IPS-NIHi11 (cell line): Measurements from ENCODE around the gene ADARB2.
"Not testable (repeated sequence)": the region's sequence is repeated elsewhere in the genome, so short reads cannot be mapped to it uniquely, and the experiment has no call there.

ENCODE experiments used
- DNase-seq: peaks from one replicate; pipeline ENCODE4 v3.0.0; 2012; ENCODE audit warnings: mixed read lengths, low spot score

The ADARB2 gene

DNA sequence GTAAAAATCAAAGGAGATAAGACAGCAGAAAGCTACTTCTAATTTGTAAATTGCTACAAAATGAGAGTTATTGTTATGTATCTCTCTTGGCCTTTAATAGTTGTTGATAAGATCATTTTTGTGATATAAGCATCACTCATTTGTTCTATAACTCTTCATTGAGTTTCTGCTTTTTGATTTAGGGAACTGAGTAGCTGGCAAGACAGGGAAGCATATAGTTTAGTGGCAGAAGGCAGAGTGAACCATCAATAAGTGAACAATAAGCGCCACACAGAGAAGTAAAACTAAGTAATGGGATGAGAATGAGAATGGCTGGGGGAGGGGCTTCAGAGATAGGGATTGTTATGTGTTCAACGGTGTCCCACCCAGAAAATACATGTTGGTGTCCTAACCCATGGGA is 245.4 kb downstream of the ADARB2 start:
- no peak for DNase-seq

DNA sequence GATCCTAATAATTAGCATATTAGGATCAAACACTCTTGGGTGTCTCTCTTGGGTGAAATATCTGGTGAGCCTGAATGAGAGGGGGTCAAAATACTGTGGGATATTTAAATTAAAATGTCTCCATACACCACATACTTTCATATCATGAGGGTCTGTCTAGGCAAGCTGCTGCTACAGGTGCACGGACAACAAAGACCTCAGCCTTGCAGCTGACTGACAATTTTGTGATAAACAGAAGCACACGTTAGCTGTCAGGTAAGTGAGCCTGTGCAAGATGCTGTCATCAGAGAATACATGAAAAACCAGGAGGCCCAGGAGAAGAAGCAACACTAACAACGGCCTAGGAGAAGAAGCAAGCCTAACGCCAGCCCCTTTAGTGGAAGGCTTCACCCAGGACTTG is 247.5 kb downstream of the ADARB2 start:
- no peak for DNase-seq

DNA sequence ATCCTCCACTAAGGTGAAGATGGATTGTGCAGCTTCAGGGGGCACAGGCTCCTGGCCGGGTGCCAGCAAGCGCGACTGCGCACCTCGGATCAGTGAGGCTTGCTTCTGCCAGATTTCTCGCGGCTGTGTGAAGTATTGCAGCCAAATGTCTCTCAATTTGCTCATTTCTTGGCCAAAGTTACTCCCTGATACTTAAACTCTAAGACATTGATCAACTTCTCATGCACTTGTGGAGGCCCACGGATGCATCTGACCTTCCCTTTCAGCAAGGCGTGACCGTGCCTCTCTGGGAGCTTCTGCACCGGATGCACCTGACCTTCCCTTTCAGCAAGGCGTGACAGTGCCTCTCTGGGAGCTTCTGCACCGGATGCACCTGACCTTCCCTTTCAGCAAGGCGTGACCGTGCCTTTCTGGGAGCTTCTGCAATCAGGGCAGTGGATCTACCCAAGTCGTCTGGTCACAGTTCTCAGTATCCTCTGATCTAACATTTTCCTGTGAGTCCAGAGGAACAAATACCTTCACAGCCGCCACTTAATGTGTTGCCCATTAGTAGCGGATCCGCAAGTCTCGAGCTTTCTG is 248.3 kb downstream of the ADARB2 start:
- no peak for DNase-seq

DNA sequence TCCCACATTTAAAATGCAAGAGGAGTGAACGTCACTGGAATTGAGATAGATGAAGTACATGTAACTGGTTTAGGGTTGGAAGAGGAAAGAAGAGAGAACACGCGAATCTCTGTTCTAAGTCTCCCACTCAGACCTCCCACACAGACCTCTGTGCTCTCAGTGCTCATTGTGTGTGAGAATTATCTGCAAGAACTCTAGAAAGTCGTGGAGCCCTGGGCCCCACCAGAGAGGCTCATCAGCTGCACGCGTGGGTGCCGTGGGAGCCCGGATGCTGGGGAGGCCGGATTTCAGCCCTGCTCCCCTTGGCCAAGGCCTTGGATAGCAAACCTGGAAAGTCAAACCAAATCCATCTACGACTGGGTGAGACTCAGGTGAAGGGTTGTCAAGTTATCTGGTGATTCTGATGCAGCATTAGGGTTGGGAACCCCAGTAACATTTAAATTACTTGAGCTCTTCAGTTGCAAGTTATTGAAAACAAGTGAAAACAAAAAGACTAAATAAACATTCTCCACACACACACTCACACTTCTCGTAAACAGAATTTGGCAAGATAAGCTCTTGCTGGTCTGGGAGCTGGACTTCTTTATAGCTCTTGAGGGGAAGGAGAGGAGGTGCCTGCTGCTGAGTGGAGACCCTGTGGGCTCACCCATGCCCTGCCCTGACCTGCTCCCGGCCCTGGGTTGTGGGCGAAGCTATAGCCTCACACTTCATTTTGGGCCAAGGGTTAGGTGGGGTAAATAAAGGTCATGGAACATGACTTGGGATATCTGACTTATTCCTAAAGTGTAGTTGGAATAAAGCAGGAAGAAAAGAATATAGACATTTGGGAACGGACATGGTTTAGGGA is 250.3 kb downstream of the ADARB2 start:
- no peak for DNase-seq

DNA sequence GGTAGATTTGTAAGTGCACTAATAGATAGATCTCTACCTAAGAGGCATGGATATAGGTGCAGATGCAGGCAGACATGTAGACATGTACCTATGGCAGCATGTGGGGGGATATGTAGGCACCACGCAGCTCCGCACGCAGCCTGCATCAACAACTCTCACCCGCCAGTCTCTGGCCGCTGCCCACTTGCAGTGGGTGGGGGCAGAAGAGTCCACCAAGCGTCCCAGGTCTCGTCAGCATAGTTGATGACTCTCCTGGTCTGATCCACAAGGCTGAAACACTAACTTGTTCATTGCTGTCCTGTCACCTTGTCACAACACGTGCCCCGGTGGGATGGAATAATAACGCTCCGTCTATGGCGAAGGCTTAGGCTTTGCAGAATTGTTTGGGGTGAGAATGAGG is 252.0 kb downstream of the ADARB2 start:
- DNase-seq = no peak

DNA sequence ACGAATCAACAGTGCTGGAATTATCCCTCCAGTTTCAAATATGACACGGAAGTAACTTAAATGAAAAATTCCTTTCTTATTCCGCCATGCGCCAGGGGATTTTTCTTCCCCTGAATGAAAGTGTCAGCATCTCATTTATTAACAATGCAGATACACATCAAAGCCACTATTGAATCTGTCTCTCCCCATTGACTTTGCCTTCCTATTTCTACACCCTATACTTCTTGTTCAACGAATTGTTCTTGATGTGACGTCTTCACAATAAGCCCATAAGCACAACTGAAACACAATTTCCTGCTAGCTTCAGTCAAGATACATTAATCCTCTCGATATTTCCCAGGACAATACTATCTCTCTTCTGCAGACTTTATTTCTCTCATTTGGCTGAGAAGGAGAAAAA is 253.5 kb downstream of the ADARB2 start:
- no peak for DNase-seq

DNA sequence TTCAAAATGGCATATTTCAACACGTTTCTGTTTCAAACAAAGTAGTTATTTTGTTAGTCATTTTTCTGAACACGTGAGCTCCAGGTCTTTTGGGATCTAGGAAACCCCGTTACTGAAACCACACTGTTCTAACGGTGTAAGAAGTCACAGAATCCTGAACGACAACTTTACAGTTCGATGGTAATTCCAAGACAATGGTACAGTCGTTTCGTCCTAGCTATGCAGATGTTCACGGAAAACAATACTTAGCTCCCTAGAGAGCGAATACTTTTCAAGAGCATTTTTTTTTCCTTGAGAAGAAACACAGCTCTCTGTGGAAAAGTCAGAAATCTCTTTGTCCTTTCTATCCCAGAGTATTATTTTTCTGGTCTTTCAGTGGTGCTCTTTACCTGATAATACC is 254.1 kb downstream of the ADARB2 start:
- no peak for DNase-seq

DNA sequence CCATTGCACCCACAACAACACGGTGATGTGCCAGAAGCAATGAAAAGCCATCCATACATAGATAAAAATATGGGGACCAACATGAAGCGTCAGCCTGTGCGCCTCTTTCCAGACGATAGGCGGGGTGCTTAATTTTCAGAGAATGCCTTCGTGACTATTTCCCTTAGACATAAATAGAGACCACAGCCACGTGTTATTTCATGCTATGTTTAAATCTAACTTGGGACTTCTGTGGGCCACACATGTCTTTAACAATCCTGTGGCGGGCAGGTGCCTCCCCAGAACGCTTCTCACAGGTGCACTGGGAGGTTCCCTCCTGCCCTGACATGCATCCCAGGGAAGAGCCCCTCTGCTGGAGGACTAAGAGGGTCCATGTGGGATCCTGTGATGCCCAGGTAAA is 259.7 kb downstream of the ADARB2 start:
- no peak for DNase-seq

DNA sequence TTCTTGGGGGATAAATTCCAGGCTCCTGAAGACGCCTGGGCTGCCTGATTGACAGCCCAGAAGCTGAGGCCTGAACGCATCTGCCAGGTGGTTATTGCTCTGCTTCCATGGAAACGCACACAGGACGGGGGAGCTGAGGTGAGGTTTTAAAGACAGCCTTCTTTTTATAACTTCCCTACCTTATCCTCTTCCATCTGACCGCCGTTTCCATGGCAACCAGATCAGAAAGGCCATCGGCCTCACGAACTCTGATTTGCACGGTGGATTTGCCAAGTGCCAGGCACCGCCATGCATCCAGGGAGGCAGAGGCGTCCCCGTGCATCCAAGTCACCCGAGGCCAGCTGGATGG is 260.9 kb downstream of the ADARB2 start:
- DNase-seq = no peak

DNA sequence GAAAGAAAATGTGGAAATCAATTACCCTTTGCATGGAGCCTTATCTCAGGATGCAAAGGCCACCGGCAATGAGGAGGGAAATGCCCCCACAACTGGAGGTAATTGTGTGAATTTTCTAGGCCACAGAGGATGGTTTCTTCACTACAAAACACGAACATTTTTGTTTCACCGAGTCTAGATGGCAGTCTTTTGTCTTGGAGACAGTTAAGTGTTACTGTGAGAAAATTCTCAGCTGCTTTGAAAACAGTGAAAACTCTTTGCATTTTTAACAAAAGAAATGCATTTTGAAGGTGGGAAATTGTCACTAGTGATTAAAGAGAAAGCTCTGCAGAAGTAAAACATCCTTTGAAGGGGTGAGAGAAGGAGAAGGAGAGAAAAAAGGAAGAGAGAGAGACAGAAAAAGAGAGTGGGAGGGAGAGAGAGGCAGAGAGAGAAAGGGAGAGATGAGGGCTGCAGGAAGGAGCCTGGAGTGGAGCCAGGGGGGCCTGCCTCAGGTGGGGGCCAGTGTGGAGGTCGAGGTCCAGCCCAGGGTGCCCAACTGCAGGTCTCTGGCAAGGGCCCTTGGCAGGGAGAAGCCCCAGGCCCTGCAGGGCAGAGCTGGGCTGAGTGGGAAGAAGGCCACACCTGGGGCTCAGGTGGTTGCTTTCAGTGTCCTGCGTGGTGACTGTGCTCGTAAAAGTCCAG is 261.4 kb downstream of the ADARB2 start:
- no peak for DNase-seq

DNA sequence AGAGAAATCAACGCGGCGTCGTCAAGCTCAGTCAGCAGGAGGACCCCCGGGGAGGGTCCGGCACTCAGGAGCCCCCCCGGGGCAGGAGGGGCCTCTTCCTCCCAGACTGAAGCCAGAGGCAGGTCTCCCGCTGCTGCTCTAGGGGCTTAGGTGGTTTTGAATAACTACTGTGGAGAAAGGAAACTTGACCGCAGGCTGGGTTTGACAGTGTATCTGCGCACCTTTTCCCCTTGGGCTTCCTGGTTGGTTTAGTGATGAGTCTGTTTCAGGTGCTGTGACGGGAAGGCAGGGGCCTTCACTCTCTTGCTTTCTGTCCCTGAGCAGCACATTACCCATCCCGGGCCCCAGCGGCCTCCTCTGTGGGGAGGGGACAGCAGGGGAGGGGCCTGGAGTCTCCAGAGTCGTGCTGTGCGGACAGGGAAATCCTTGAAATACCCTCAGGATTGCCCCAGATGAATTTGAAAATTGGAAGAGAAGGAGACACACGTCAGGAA is 262.2 kb downstream of the ADARB2 start:
- no peak for DNase-seq

DNA sequence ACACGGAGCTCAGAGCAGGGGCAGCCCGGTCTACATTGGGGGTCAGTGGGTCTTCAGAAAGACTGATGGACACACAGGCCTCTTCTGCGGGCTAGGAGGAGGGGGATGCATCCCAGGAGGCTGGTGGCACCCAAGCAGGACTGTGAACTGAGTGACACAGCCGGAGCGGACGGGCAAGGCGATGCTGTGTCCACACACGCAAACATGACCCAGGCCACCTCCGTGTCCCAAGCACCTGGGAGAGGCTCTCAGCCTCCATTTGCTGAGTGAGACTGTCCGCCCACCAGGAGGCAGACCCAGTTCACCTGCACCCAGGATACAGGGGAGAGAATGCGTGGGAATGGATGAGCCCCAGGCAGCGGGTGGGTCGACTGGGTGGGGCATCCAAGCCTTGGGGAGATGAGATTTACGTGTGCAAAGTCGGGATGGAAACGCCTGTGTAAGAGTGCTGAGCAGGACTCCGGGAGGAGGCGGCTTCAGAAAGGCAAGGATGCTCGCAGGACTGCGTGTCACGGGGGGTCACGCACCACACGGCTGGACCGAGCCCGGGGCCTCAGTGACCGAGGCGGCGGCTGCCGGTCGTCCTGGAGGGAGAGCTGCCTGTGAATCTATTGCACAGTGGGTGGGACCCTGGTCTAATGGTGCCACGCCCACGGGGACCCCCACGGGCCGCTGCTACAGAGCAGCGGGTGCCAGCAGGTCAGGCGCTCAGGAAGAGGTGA is 262.8 kb downstream of the ADARB2 start:
- DNase-seq = no peak

DNA sequence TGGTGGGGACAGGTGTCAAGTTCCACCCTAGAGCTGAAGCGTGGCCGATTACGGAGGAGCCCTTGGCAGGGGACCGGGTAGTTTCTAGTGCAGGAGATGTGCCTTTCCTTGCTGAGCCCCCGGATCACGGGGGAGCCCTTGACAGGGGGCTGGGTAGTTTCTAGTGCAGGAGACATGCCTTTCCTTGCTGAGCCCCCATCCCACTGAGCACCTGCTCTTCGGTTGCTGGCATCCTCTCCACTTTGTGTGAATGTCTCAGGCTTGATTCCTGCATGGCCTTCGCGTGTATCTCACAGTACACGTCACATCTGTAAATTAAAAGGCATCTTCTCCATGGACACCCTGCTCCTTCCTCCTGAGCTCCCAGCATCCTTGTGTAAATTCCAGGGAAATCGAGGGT is 263.5 kb downstream of the ADARB2 start:
- no peak for DNase-seq

DNA sequence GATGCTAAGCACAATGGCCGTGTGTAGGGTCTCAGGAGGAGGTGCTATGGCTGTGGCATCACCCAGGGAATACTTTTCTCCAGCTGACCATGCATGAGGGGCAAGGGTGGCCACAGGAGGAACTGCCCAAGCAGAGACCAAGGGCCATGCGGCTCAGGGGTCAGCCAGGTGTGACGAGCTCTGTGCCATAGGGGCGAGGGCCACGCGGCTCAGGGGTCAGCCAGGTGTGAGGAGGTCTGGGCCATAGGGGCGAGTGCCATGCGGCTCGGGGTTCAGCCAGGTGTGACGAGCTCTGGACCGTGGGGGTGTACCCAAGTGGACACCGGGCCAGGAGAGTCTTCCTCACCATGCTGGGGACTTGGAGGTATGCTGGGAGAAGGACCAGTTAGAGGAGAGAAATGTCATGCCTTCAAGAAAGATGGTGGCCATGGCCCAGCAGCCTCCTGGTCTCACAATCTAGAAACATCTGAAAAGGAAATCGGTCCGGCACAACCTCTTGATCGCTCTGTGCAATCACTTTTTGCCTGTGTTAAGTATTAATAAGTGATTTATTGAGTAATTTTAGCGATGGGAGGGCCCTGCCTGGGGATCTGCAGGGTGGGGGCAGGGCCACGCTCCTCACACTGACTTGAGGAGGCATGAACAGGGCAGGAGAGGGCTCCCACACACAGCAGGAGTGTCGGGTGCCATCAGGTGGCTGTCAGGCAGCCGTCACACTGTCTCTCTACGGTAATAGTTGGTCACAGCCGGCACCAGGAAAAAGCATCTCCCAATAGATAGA is 265.0 kb downstream of the ADARB2 start:
- no peak for DNase-seq

DNA sequence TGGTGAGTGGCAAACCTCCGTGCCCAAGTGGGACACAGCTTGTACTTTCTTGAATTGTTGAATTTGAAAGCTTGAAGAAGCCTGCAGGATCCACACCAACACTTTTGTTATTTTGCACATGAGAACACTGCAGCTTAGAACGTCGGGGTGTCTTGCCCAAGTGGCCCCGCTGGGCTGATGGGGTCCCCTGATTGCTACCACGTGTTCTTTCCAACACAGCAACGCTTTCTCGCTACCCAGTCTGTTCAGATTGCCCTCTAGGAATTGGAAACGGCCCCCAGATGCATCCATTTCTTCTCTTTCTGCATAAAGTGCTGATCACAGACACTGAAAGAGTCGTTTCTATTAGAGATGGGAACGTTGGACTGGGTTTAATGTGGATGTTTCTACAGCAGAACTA is 268.5 kb downstream of the ADARB2 start:
- DNase-seq = no peak

DNA sequence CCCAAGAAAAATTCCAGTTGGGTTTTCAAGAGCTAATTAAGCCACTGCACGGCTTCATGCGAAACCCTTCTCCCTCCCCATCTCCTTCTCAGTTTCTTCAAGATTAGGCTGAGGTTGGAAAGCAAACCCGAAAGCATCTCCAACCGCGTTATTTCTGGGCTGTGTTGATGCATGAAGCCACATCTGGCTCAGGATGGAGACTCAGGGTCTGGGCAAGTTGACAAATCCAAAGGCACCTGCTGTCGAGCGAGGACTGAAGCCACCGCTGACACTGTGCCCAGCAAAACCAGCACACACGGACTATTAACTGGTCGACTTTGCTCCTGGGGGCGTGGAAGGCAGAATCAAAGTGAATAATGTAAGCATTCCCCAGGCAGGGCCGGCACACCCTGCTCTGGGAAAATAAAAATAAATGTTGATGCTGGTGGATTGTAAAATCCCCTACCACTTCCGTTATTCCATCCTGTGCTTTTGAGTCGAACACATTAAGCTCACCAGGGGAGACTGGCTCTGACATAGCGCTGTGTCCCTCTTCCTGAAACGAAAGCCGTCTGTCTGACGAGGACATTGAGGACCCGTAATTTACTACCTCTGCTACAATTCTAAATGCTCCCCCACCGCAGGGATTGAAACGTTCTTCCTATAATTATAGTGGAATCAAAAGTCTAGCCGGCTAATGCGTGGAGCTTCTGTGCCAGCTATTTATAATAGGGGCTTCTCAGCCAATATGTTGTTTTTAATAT is 269.8 kb downstream of the ADARB2 start:
- no peak for DNase-seq

DNA sequence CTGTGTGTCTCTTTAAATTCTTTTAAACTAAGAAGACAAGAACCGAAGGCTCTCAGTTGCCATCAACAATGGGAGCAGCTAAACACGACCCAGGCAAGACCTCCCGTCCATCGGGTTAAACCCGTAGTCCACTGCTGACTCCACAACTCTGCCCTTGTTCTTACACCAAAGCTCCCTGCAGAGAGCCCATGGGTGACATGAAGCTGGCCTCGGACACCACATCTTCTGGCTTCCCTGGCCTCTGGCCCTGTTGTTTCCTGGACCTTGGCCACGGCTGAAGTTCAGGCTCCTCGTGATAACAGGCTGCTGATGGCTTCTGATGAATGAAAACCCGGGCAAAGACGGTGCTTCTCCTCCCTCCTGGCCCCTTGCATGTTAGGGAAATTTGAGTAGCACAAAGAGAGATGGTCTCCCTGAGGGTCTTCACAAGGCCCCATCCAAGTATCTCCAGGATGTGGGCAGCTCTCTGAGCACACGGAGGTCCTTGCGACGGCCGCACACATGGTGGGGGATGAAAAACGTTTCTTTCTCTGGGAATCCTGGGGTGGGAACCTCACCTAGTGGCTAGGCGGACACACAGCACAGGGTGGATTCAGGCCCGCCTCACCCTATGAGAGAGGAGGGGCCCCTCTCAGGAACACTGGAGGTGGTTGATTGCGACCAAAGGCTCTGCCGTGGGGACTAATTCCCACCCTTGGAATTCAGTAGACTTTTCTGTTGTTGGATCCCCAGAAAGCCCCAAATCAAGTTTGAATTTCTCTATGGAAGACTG is 271.1 kb downstream of the ADARB2 start:
- DNase-seq = no peak

DNA sequence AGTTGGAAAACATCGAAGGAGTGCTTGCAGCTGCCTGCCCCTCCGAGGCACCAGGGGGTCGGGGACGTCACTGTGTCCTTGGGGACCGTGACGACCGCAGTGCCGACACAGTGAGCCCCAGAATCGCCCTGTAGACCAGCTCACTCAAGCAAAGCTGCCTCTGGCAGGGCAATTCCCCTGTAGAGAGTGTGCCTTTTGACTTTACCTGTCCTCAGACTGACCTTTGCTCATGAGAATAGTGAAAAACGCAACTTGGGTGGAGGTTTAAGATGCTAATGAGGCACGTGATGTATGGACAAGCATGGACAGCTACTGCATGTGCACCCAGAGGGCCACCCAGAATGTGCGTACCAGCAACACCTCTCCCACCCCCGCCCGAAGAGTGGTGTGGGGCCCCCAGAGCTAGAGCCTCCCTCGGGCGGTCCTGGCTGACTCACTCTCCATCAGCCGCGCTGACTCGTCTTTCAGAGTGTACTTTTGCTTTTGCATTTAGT is 271.9 kb downstream of the ADARB2 start:
- no peak for DNase-seq

DNA sequence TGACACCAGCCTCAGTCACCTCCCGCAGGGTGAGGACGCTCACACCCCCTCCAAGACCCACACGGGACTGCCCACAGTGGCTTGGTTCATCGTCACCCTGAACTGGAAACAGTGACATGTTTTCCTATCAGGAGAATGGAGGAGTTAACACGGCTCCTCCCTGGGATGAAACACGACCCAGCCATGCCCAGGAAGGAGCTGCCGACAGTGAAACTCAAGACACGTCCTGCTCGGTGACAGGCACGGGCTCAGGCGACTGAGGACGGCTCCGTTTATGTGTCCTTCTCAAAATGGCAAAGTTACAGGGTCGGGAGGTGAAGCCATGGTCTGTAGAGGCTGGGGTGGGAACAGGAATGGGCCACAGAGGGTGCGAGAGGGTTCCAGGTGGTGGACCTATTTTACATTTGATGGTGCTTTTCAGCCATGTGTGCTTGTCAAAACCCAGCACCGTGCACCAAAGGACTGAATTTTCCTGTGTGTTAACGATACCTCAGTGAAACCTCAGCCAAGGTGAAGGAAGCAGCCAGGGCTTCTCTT is 272.4 kb downstream of the ADARB2 start:
- DNase-seq = no peak

DNA sequence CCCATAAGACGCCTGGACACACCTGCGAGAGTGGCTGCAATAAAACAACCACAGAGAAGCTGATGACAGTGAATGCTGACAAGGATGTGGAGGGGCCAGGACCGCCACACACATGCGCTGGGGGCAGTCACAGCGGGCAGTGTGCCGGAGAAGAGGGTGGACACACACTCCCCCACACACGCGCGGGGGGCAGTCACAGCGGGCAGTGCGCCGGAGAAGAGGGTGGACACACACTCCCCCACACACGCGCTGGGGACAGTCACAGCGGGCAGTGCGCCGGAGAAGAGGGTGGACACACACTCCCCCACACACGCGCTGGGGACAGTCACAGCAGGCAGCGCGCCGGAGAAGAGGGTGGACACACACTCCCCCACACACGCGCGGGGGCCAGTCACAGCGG is 273.4 kb downstream of the ADARB2 start:
- not testable (repeated sequence) for DNase-seq
